Thymus (tissue), 11 donors: ENCODE results near the gene SLC24A3. TPM values are rescaled to one million over a fixed set of nuclear protein-coding genes. Genes with fewer than 3 reads are reported as not detected.
A peak's percentile ranks its signal among the peaks of the same experiment; 100 is the strongest.

Experiments
- DNase-seq, 9 donors: peaks; one replicate each; pipeline ENCODE4 v3.0.0-alpha.2; 2013; ENCODE audit warnings: low spot score in 9 of 9, low read depth in 6 of 9, missing footprints in 1 of 9
- H3K27ac ChIP-seq, 2 donors: one replicate each; pipeline ENCODE4 v1.5.1; 2013; ENCODE audit warnings: control low read depth in 1 of 2, low read depth in 1 of 2, low read length in 1 of 2, mild to moderate bottlenecking in 1 of 2, moderate library complexity in 1 of 2
- H3K27me3 ChIP-seq, 2 donors: one replicate each; pipeline ENCODE4 v1.5.1; 2013; ENCODE audit warnings: low read length in 1 of 2; ENCODE audit not compliant: control insufficient read depth in 2 of 2, insufficient read depth in 1 of 2
- H3K36me3 ChIP-seq, 2 donors: one replicate each; pipeline ENCODE4 v1.5.1; 2013; ENCODE audit warnings: low read length in 1 of 2, mild to moderate bottlenecking in 1 of 2, moderate library complexity in 1 of 2; ENCODE audit not compliant: control insufficient read depth in 2 of 2, insufficient read depth in 2 of 2
- H3K4me1 ChIP-seq, 2 donors: one replicate each; pipeline ENCODE4 v1.5.1; 2013; ENCODE audit warnings: low read length in 2 of 2; ENCODE audit not compliant: control insufficient read depth in 2 of 2, insufficient read depth in 2 of 2
- H3K4me3 ChIP-seq, 2 donors: one replicate each; pipeline ENCODE4 v1.5.1; 2013; ENCODE audit warnings: low read length in 2 of 2, control low read depth in 1 of 2, mild to moderate bottlenecking in 1 of 2
- H3K9me3 ChIP-seq, 2 donors: one replicate each; pipeline ENCODE4 v1.5.1; 2013; ENCODE audit warnings: low read length in 1 of 2, mild to moderate bottlenecking in 1 of 2; ENCODE audit not compliant: control insufficient read depth in 2 of 2, insufficient read depth in 1 of 2
- WGBS: extraction: QIAGEN DNeasy Blood & Tissue Kit; methylation state at CpG from one replicate; pipeline ENCODE4 v1.1.7; 2013; 5-methylcytosine and 5-hydroxymethylcytosine counted together
- polyA plus RNA-seq: library from polyadenylated mRNA; stranded (reverse); fragments of 200-250 nt; gene quantifications from one replicate; pipeline ENCODE4 v1.2.3, GENCODE V29; 2013
- total RNA-seq: library from RNA; stranded (reverse); fragments of 120-200 nt; gene quantifications from one replicate; pipeline ENCODE4 v1.2.4, GENCODE V29; 2013
- donor health status: healthy.

SLC24A3 gene
- total and polyA plus RNA-seq, 2 donors: 0.99 to 2.1 TPM

GRCh38 chr20:19695081-19695480 lies 482.6 kb downstream of the SLC24A3 start:
- no peak overlapping the region for H3K27ac ChIP-seq
- DNase-seq: no peak

GRCh38 chr20:19696620-19697019 lies 484.2 kb downstream of the SLC24A3 start:
- no peaks in the 10 kb centered on the region for H3K9me3 ChIP-seq
- no peaks in the 10 kb centered on the region for H3K36me3 ChIP-seq
- H3K27ac ChIP-seq: no peak overlapping the region
- H3K4me3 ChIP-seq: no peak overlapping the region
- DNase-seq: no peak
- 96% methylated on average over 4 of the region's 4 CpGs for WGBS
- no peaks in the 10 kb centered on the region for H3K4me1 ChIP-seq
- H3K27me3 ChIP-seq: no peaks in the 10 kb centered on the region

More at GRCh38 chr20:19695081-19695480, 482.6 kb downstream of the SLC24A3 start:
- H3K36me3 ChIP-seq: no peaks in the 10 kb centered on the region
- no peaks in the 10 kb centered on the region for H3K4me1 ChIP-seq
- no peaks in the 10 kb centered on the region for H3K27me3 ChIP-seq
- 94% methylated on average over 2 of the region's 2 CpGs for WGBS
- no peaks in the 10 kb centered on the region for H3K9me3 ChIP-seq
- H3K4me3 ChIP-seq: no peak overlapping the region

- no peak overlapping the region for H3K27ac ChIP-seq
- no peak overlapping the region for H3K4me3 ChIP-seq
- DNase-seq: no peak
- 98% methylated on average over 2 of the region's 2 CpGs for WGBS
- H3K9me3 ChIP-seq: no peaks in the 10 kb centered on the region
- H3K36me3 ChIP-seq: no peaks in the 10 kb centered on the region
- no peaks in the 10 kb centered on the region for H3K27me3 ChIP-seq
- no peaks in the 10 kb centered on the region for H3K4me1 ChIP-seq
Observed at GRCh38 chr20:19697415-19697814, 485.0 kb downstream of the SLC24A3 start.

- H3K36me3 ChIP-seq: no peaks in the 10 kb centered on the region
- 95% methylated on average over 4 of the region's 4 CpGs for WGBS
- DNase-seq: no peak
- no peaks in the 10 kb centered on the region for H3K27me3 ChIP-seq
- no peaks in the 10 kb centered on the region for H3K9me3 ChIP-seq
- H3K4me1 ChIP-seq: no peaks in the 10 kb centered on the region
- no peak overlapping the region for H3K27ac ChIP-seq
- no peak overlapping the region for H3K4me3 ChIP-seq
Observed at GRCh38 chr20:19699180-19699971, 486.9 kb downstream of the SLC24A3 start.

GRCh38 chr20:19701429-19701828 lies 489.0 kb downstream of the SLC24A3 start:
- H3K27ac ChIP-seq: no peak overlapping the region
- no peaks in the 10 kb centered on the region for H3K36me3 ChIP-seq
- 22% methylated on average over 3 of the region's 3 CpGs for WGBS

GRCh38 chr20:19706463-19706862 lies 494.0 kb downstream of the SLC24A3 start:
- WGBS: 91% methylated on average over 4 of the region's 4 CpGs
- Histone ChIP-seq H3K27ac (no peak overlapping the region), H3K27me3 (no peaks in the 10 kb centered on the region), H3K9me3 (peaks cover 0 to 2% of the 10 kb centered on the region in 2 donors), H3K4me3 (no peak overlapping the region), H3K4me1 (no peaks in the 10 kb centered on the region), H3K36me3 (no peaks in the 10 kb centered on the region)
- no peak for DNase-seq

More at GRCh38 chr20:19701429-19701828, 489.0 kb downstream of the SLC24A3 start:
- Histone ChIP-seq H3K9me3 (no peaks in the 10 kb centered on the region), H3K27me3 (no peaks in the 10 kb centered on the region), H3K4me1 (no peaks in the 10 kb centered on the region), H3K4me3 (no peak overlapping the region)
- no peak for DNase-seq

GRCh38 chr20:19709635-19710335 lies 497.3 kb downstream of the SLC24A3 start:
- no peak overlapping the region for H3K4me3 ChIP-seq
- no peaks in the 10 kb centered on the region for H3K27me3 ChIP-seq
- H3K9me3 ChIP-seq: peaks cover 0 to 2% of the 10 kb centered on the region in 2 donors
- H3K36me3 ChIP-seq: no peaks in the 10 kb centered on the region
- no peak overlapping the region for H3K27ac ChIP-seq
- DNase-seq: no peak
- WGBS: 94% methylated on average over 1 of the region's 1 CpG
- no peaks in the 10 kb centered on the region for H3K4me1 ChIP-seq

GRCh38 chr20:19710336-19711120 lies 498.1 kb downstream of the SLC24A3 start:
- DNase-seq: peak in 1 of 9 donors; percentile 3
- WGBS: 90% methylated on average over 5 of the region's 5 CpGs
- Histone ChIP-seq H3K27ac (no peak overlapping the region), H3K9me3 (peaks cover 0 to 2% of the 10 kb centered on the region in 2 donors), H3K36me3 (no peaks in the 10 kb centered on the region), H3K4me1 (no peaks in the 10 kb centered on the region), H3K27me3 (no peaks in the 10 kb centered on the region), H3K4me3 (no peak overlapping the region)

- DNase-seq: no peak
- Histone ChIP-seq H3K27me3 (no peaks in the 10 kb centered on the region), H3K4me3 (no peak overlapping the region), H3K27ac (no peak overlapping the region), H3K4me1 (no peaks in the 10 kb centered on the region), H3K36me3 (no peaks in the 10 kb centered on the region), H3K9me3 (peaks cover 0 to 2% of the 10 kb centered on the region in 2 donors)
- 92% methylated on average over 11 of the region's 11 CpGs for WGBS
Observed at GRCh38 chr20:19711126-19711525, 498.7 kb downstream of the SLC24A3 start.
